OCI-LY1 (cell line): Measurements from ENCODE around the gene GRB10.

ENCODE experiments used
- CTCF ChIP-seq: fragments of 200-600 bp; sonication (generic), shearing (Covaris generic); IDR thresholded peaks from 2 replicates; pipeline ENCODE4 v1.5.1; 2017; ENCODE audit warnings: mild to moderate bottlenecking, antibody characterized with exemption, low read length, moderate library complexity, mixed read lengths
- EZH2 ChIP-seq: fragments of 200-600 bp; sonication (generic), shearing (Covaris generic); IDR thresholded peaks from 2 replicates; pipeline ENCODE4 v1.8.0; 2017; ENCODE audit warnings: borderline replicate concordance, mixed run types, mild to moderate bottlenecking, antibody characterized with exemption, low read length, moderate library complexity, mixed read lengths

- TF ChIP-seq CTCF (no peak), EZH2 (no peak)
These were observed 77.9 kb downstream of the GRB10 start for GRCh38 chr7:50704844-50705243.
